Raji (cell line): ENCODE measurements around the gene ACSF3.

Experiments
- POLR2A ChIP-seq: IDR thresholded peaks from 2 replicates; pipeline ENCODE4 v1.6.1; 2011; ENCODE audit warnings: low read depth, low read length, control low read depth; ENCODE audit not compliant: insufficient read depth

ACSF3 gene

GRCh38 chr16:89159850-89160354 lies 66.2 kb downstream of the ACSF3 start:
- no peak for TF ChIP-seq POLR2A

GRCh38 chr16:89160977-89161701 lies 67.5 kb downstream of the ACSF3 start:
- TF ChIP-seq POLR2A, result no peak

GRCh38 chr16:89161763-89162713 lies 68.4 kb downstream of the ACSF3 start:
- TF ChIP-seq POLR2A, result no peak

GRCh38 chr16:89163297-89163696 lies 69.6 kb downstream of the ACSF3 start:
- TF ChIP-seq POLR2A, result no peak

- no peak for TF ChIP-seq POLR2A
Measured at GRCh38 chr16:89164436-89164835, 70.8 kb downstream of the ACSF3 start.

GRCh38 chr16:89164847-89165680 lies 71.4 kb downstream of the ACSF3 start:
- no peak for TF ChIP-seq POLR2A

- TF ChIP-seq POLR2A, result no peak
Measured at GRCh38 chr16:89166696-89167424, 73.2 kb downstream of the ACSF3 start.

GRCh38 chr16:89167425-89167941 lies 73.8 kb downstream of the ACSF3 start:
- TF ChIP-seq POLR2A, result no peak

GRCh38 chr16:89168381-89169189 lies 74.9 kb downstream of the ACSF3 start:
- no peak for TF ChIP-seq POLR2A

- TF ChIP-seq POLR2A, result no peak
Measured at GRCh38 chr16:89169778-89170177, 76.1 kb downstream of the ACSF3 start.

- TF ChIP-seq POLR2A, result no peak
Measured at GRCh38 chr16:89170346-89171215, 76.9 kb downstream of the ACSF3 start.
